Measurements from ENCODE around the gene SLC7A6. TPM values are rescaled to one million over a fixed set of nuclear protein-coding genes. Genes with fewer than 3 reads are reported as not detected.
A peak's percentile ranks its signal among the peaks of the same experiment; 100 is the strongest.

Gene SLC7A6
- total RNA-seq, 1 donor from 2014 or later: 50.7 TPM

- no peak for DNase-seq (ENCODE audit: extremely low spot score, unreplicated experiment)
- no peak for TF ChIP-seq CTCF (IDR thresholded peaks at IDR 0.05)
- H3K4me1 Mint-ChIP-seq (ENCODE audit: unreplicated experiment): no peaks in the 10 kb centered on the region
- H3K27ac Mint-ChIP-seq (ENCODE audit: unreplicated experiment): no peak overlapping the region
- H3K9me3 Mint-ChIP-seq (ENCODE audit: unreplicated experiment): no peaks in the 10 kb centered on the region
- H3K4me3 Mint-ChIP-seq (ENCODE audit: unreplicated experiment): no peak overlapping the region
- peaks cover 35% of the 10 kb centered on the region for H3K36me3 Mint-ChIP-seq (ENCODE audit: unreplicated experiment)
- no peaks in the 10 kb centered on the region for H3K27me3 Mint-ChIP-seq (ENCODE audit: unreplicated experiment)
Observed at GRCh38 chr16:68300734-68301459, 36.6 kb downstream of the SLC7A6 start.

GRCh38 chr16:68306633-68307032, 42.3 kb downstream of the SLC7A6 start:
- no peak for DNase-seq (ENCODE audit: extremely low spot score, unreplicated experiment)
- H3K27ac Mint-ChIP-seq (ENCODE audit: unreplicated experiment): no peak overlapping the region

GRCh38 chr16:68309799-68310198, 45.5 kb downstream of the SLC7A6 start:
- no peak for DNase-seq (ENCODE audit: extremely low spot score, unreplicated experiment)
- peak overlapping the region; percentile 97 for H3K27ac Mint-ChIP-seq (ENCODE audit: unreplicated experiment)
- H3K36me3 Mint-ChIP-seq (ENCODE audit: unreplicated experiment): peaks cover 8% of the 10 kb centered on the region
- peaks cover 27% of the 10 kb centered on the region for H3K4me1 Mint-ChIP-seq (ENCODE audit: unreplicated experiment)
- no peaks in the 10 kb centered on the region for H3K27me3 Mint-ChIP-seq (ENCODE audit: unreplicated experiment)
- H3K4me3 Mint-ChIP-seq (ENCODE audit: unreplicated experiment): peak overlapping the region; percentile 98
- H3K9me3 Mint-ChIP-seq (ENCODE audit: unreplicated experiment): no peaks in the 10 kb centered on the region
- TF ChIP-seq CTCF (IDR thresholded peaks at IDR 0.05): no peak

More at GRCh38 chr16:68306633-68307032, 42.3 kb downstream of the SLC7A6 start:
- H3K4me3 Mint-ChIP-seq (ENCODE audit: unreplicated experiment): no peak overlapping the region
- TF ChIP-seq CTCF (IDR thresholded peaks at IDR 0.05): no peak
- peaks cover 18% of the 10 kb centered on the region for H3K4me1 Mint-ChIP-seq (ENCODE audit: unreplicated experiment)
- peaks cover 24% of the 10 kb centered on the region for H3K36me3 Mint-ChIP-seq (ENCODE audit: unreplicated experiment)
- no peaks in the 10 kb centered on the region for H3K9me3 Mint-ChIP-seq (ENCODE audit: unreplicated experiment)
- no peaks in the 10 kb centered on the region for H3K27me3 Mint-ChIP-seq (ENCODE audit: unreplicated experiment)

- DNase-seq (ENCODE audit: extremely low spot score, unreplicated experiment): peak; percentile 85
- no peaks in the 10 kb centered on the region for H3K9me3 Mint-ChIP-seq (ENCODE audit: unreplicated experiment)
- H3K4me1 Mint-ChIP-seq (ENCODE audit: unreplicated experiment): peaks cover 27% of the 10 kb centered on the region
- H3K4me3 Mint-ChIP-seq (ENCODE audit: unreplicated experiment): peak overlapping the region; percentile 98
- H3K27ac Mint-ChIP-seq (ENCODE audit: unreplicated experiment): peak overlapping the region; percentile 97
- peaks cover 10% of the 10 kb centered on the region for H3K36me3 Mint-ChIP-seq (ENCODE audit: unreplicated experiment)
- no peak for TF ChIP-seq CTCF (IDR thresholded peaks at IDR 0.05)
- no peaks in the 10 kb centered on the region for H3K27me3 Mint-ChIP-seq (ENCODE audit: unreplicated experiment)
Observed at GRCh38 chr16:68310437-68310773, 46.1 kb downstream of the SLC7A6 start.

GRCh38 chr16:68310774-68311511, 46.6 kb downstream of the SLC7A6 start, which contains the start of the genes PRMT7 and SLC7A6OS:
Gene PRMT7, plus strand, starts transcription at chr16:68311019. Its CDS starts 4,961 bp downstream, at chr16:68315980.
Gene SLC7A6OS, minus strand, starts transcription at chr16:68310946. Its CDS starts 20 bp downstream, at chr16:68310926.
- Mint-ChIP-seq H3K27me3 (ENCODE audit: unreplicated experiment) (no peaks in the 10 kb centered on the region), H3K4me3 (ENCODE audit: unreplicated experiment) (peak within 1 kb of the TSS; percentile 98), H3K36me3 (ENCODE audit: unreplicated experiment) (peaks cover 8% of the 10 kb centered on the region), H3K27ac (ENCODE audit: unreplicated experiment) (peak within 1 kb of the TSS; percentile 97), H3K4me1 (ENCODE audit: unreplicated experiment) (peaks cover 27% of the 10 kb centered on the region), H3K9me3 (ENCODE audit: unreplicated experiment) (no peaks in the 10 kb centered on the region)
- TF ChIP-seq CTCF (IDR thresholded peaks at IDR 0.05): peak; percentile 37
- DNase-seq (ENCODE audit: extremely low spot score, unreplicated experiment): peak; percentile 94
